A673 (cell line): ENCODE measurements around the gene IL11. TPM values are rescaled to one million over a fixed set of nuclear protein-coding genes. Genes with fewer than 3 reads are reported as not detected.

Experiments used
- BruUV-seq: library from RNA; stranded (reverse); fragments of 400-500 nt; replicated peaks from 2 replicates; lab custom pipeline; 2021; lab: Mats Ljungman, UMichigan
- CTCF ChIA-PET: fragments of 300-600 bp; sonication (Branson Sonifier 250); formaldehyde crosslinking; loops from one replicate; lab custom pipeline; 2022; ENCODE audit warnings: antibody characterized with exemption; lab: Charles Lee
- POLR2A ChIA-PET: fragments of 300-600 bp; sonication (Branson Sonifier 250); formaldehyde crosslinking; loops from one replicate; lab custom pipeline; 2022; ENCODE audit warnings: antibody characterized with exemption; ENCODE audit not compliant: low non-redundant PET; lab: Charles Lee
- DNase-seq: peaks from one replicate; pipeline ENCODE4 v3.0.0-alpha.2; 2015; ENCODE audit warnings: low spot score
- H3K27ac ChIP-seq: fragments of 200-600 bp; sonication (generic); 2 replicates; pipeline ENCODE4 v1.5.1; 2016; ENCODE audit warnings: mixed run types, low read depth, mild to moderate bottlenecking, mixed read lengths, antibody characterized with exemption, low read length; ENCODE audit not compliant: poor library complexity, severe bottlenecking
- H3K27me3 ChIP-seq: fragments of 200-600 bp; sonication (generic); replicated peaks from 2 replicates; pipeline ENCODE4 v1.6.1; 2017; ENCODE audit warnings: mixed run types, low read depth, mild to moderate bottlenecking, mixed read lengths, antibody characterized with exemption, low read length; ENCODE audit not compliant: insufficient read depth, poor library complexity
- H3K36me3 ChIP-seq: fragments of 200-600 bp; sonication (generic); 2 replicates; pipeline ENCODE4 v1.6.1; 2016; ENCODE audit warnings: mixed run types, mild to moderate bottlenecking, mixed read lengths, antibody characterized with exemption, low read length; ENCODE audit not compliant: insufficient read depth, poor library complexity, severe bottlenecking
- H3K4me1 ChIP-seq: fragments of 200-600 bp; sonication (generic); 2 replicates; pipeline ENCODE4 v1.6.1; 2017; ENCODE audit warnings: mixed run types, mild to moderate bottlenecking, mixed read lengths, antibody characterized with exemption, low read length; ENCODE audit not compliant: insufficient read depth, poor library complexity, severe bottlenecking
- H3K4me3 ChIP-seq: fragments of 200-600 bp; sonication (generic); 2 replicates; pipeline ENCODE4 v1.5.1; 2016; ENCODE audit warnings: low read depth, mixed run types, mild to moderate bottlenecking, mixed read lengths, low read length; ENCODE audit not compliant: poor library complexity, severe bottlenecking
- H3K9me3 ChIP-seq: fragments of 200-600 bp; sonication (generic); 2 replicates; pipeline ENCODE4 v1.6.1; 2016; ENCODE audit warnings: mixed run types, low read depth, mild to moderate bottlenecking, mixed read lengths, antibody characterized with exemption, low read length; ENCODE audit not compliant: poor library complexity, severe bottlenecking
- CTCF ChIP-seq: fragments of 300-800, 200-600 bp; sonication (generic); conservative IDR thresholded peaks from 2 replicates; pipeline ENCODE4 v1.5.1; 2017; ENCODE audit warnings: low read depth, mild to moderate bottlenecking, antibody characterized with exemption, low read length, moderate library complexity, mixed read lengths
- EZH2 ChIP-seq: fragments of 200-600 bp; sonication (generic); IDR thresholded peaks from 2 replicates; pipeline ENCODE4 v1.6.1; 2017; ENCODE audit warnings: borderline replicate concordance, low read depth, mild to moderate bottlenecking, mixed read lengths, antibody characterized with exemption, low read length; ENCODE audit not compliant: poor library complexity, severe bottlenecking
- intact Hi-C: fragments of 100-400 bp; cut with micrococcal nuclease; formaldehyde crosslinking; loops from one replicate; pipeline ENCODE4 v1.10.0; 2022; ENCODE audit not compliant: unreplicated experiment
- total RNA-seq: library from RNA; stranded (reverse); gene quantifications from 2 replicates; pipeline ENCODE4 v1.2.3, GENCODE V29; 2021

Gene IL11
- total RNA-seq, 1 experiment from 2014 or later: 0.47 TPM

DNA sequence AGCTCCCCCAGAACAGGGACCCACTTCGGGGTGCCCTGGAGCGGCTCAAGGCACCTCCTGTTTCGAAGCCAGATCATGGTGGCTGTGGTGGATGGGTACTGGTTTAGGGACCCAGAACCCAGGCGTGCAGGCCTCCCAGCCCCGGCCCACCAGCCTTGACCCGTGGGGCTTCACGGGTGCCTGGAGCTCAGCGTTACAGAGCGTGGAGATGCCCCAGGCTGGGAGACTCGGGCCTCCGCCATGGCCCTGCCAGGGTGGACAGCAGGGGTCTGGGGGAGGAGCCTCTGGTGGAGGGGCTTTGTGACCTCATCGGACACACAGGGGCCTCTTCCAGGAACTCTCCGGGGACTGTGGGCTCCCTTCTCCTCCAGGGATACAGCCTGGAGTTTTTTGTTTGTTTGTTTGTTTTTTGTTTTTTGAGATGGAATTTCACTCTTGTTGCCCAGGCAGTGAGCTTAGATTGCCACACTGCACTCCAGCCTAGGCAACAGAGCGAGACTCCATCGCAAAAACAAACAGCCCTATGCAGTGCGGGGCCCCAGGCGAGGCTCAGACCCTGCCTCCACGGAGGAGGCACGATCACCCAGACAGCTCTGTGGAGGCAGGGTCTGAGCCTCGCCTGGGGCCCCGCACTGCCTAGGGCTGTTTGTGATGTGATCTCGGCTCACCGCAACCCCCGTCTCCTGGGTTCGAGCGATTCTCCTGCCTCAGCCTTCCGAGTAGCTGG lies 7.1 kb downstream of the IL11 start, which contains the start of gene GARIN5B:
Gene GARIN5B, minus strand, starts transcription at position 271 of the 727 bp plus-strand sequence. Its CDS starts 194 bp downstream, at position 77.
- no peak for TF ChIP-seq EZH2
- TF ChIP-seq CTCF: no peak
- H3K4me1 ChIP-seq: no peaks in the 10 kb centered on the region
- no peak within 1 kb of the TSS for H3K27ac ChIP-seq
- DNase-seq: no peak
- no peaks in the 10 kb centered on the region for H3K9me3 ChIP-seq
- no peak within 1 kb of the TSS for H3K4me3 ChIP-seq
- H3K27me3 ChIP-seq: no peaks in the 10 kb centered on the region
- POLR2A ChIA-PET: no interaction called here
- H3K36me3 ChIP-seq: no peaks in the 10 kb centered on the region
- no TSS peak for BruUV-seq
- intact Hi-C loops: no loop called here
- CTCF ChIA-PET: no interaction called here

GRCh38 chr19:55362174-55362989 lies 7.9 kb downstream of the IL11 start:
- TF ChIP-seq CTCF (no peak), EZH2 (no peak)
- Histone ChIP-seq H3K4me3 (no peak overlapping the region), H3K27ac (no peak overlapping the region), H3K27me3 (no peaks in the 10 kb centered on the region), H3K36me3 (no peaks in the 10 kb centered on the region), H3K9me3 (no peaks in the 10 kb centered on the region), H3K4me1 (no peaks in the 10 kb centered on the region)
- ChIA-PET POLR2A (no interaction called here), CTCF (no interaction called here)
- no TSS peak for BruUV-seq
- intact Hi-C loops: no loop called here
- no peak for DNase-seq

GRCh38 chr19:55360902-55361301 lies 9.4 kb downstream of the IL11 start:
- CTCF ChIA-PET: no interaction called here
- H3K4me1 ChIP-seq: no peaks in the 10 kb centered on the region
- intact Hi-C loops: no loop called here
- no peak overlapping the region for H3K4me3 ChIP-seq
- TF ChIP-seq EZH2 (no peak), CTCF (no peak)
- POLR2A ChIA-PET: no interaction called here
- H3K36me3 ChIP-seq: no peaks in the 10 kb centered on the region
- no peak overlapping the region for H3K27ac ChIP-seq
- no TSS peak for BruUV-seq
- DNase-seq: no peak
- no peaks in the 10 kb centered on the region for H3K9me3 ChIP-seq
- peaks cover under 1% of the 10 kb centered on the region for H3K27me3 ChIP-seq
